Mononuclear cell (primary cell): ENCODE results near the gene GHRHR. TPM values are rescaled to one million over a fixed set of nuclear protein-coding genes. Genes with fewer than 3 reads are reported as not detected.

Source experiments
- H3K27me3 ChIP-seq: 2 replicates; pipeline ENCODE4 v1.6.0; 2011; ENCODE audit warnings: low read length, control low read depth; ENCODE audit not compliant: insufficient read depth
- H3K4me1 ChIP-seq: 2 replicates; pipeline ENCODE4 v1.5.1; 2011; ENCODE audit warnings: mild to moderate bottlenecking, low read length, control low read depth; ENCODE audit not compliant: insufficient read depth
- H3K4me3 ChIP-seq: 2 replicates; pipeline ENCODE4 v1.5.1; 2011; ENCODE audit warnings: mild to moderate bottlenecking, low read length, moderate library complexity
- H3K9me3 ChIP-seq: 2 replicates; pipeline ENCODE4 v1.5.1; 2011; ENCODE audit warnings: low read depth, mild to moderate bottlenecking, control low read depth, low read length
- total RNA-seq: library from RNA; depleted of rRNA; stranded (reverse); fragments of >200 nt; gene quantifications from one replicate; pipeline ENCODE4 v1.2.3, GENCODE V29; 2012

GHRHR gene
- total RNA-seq, 1 donor, result not detected

GRCh38 chr7:30970074-30970473 is 6.3 kb downstream of the GHRHR start:
- H3K4me3 ChIP-seq, result no peak overlapping the region
- no peaks in the 10 kb centered on the region for H3K27me3 ChIP-seq
- H3K9me3 ChIP-seq, result no peaks in the 10 kb centered on the region
- no peaks in the 10 kb centered on the region for H3K4me1 ChIP-seq

- no peaks in the 10 kb centered on the region for H3K27me3 ChIP-seq
- H3K9me3 ChIP-seq, result no peaks in the 10 kb centered on the region
- no peaks in the 10 kb centered on the region for H3K4me1 ChIP-seq
- no peak overlapping the region for H3K4me3 ChIP-seq
Observed at GRCh38 chr7:30970594-30971094, 6.9 kb downstream of the GHRHR start.

- Histone ChIP-seq H3K4me3 (no peak overlapping the region), H3K27me3 (no peaks in the 10 kb centered on the region), H3K4me1 (no peaks in the 10 kb centered on the region), H3K9me3 (no peaks in the 10 kb centered on the region)
Observed at GRCh38 chr7:30971440-30971839, 7.7 kb downstream of the GHRHR start.

- Histone ChIP-seq H3K4me1 (no peaks in the 10 kb centered on the region), H3K27me3 (no peaks in the 10 kb centered on the region), H3K4me3 (no peak overlapping the region), H3K9me3 (no peaks in the 10 kb centered on the region)
Observed at GRCh38 chr7:30971840-30972563, 8.2 kb downstream of the GHRHR start.

- no peaks in the 10 kb centered on the region for H3K4me1 ChIP-seq
- H3K27me3 ChIP-seq, result no peaks in the 10 kb centered on the region
- H3K4me3 ChIP-seq, result no peak overlapping the region
- no peaks in the 10 kb centered on the region for H3K9me3 ChIP-seq
Observed at GRCh38 chr7:30973292-30973691, 9.5 kb downstream of the GHRHR start.

GRCh38 chr7:30973791-30974604 is 10.2 kb downstream of the GHRHR start:
- Histone ChIP-seq H3K4me3 (no peak overlapping the region), H3K27me3 (no peaks in the 10 kb centered on the region), H3K9me3 (no peaks in the 10 kb centered on the region), H3K4me1 (no peaks in the 10 kb centered on the region)

GRCh38 chr7:30974605-30975255 is 11.0 kb downstream of the GHRHR start:
- H3K9me3 ChIP-seq, result no peaks in the 10 kb centered on the region
- no peaks in the 10 kb centered on the region for H3K27me3 ChIP-seq
- H3K4me1 ChIP-seq, result no peaks in the 10 kb centered on the region
- H3K4me3 ChIP-seq, result no peak overlapping the region

- no peaks in the 10 kb centered on the region for H3K4me1 ChIP-seq
- H3K27me3 ChIP-seq, result no peaks in the 10 kb centered on the region
- H3K9me3 ChIP-seq, result no peaks in the 10 kb centered on the region
- H3K4me3 ChIP-seq, result no peak overlapping the region
Observed at GRCh38 chr7:30975256-30975899, 11.6 kb downstream of the GHRHR start.

GRCh38 chr7:30976381-30976780 is 12.6 kb downstream of the GHRHR start:
- H3K9me3 ChIP-seq, result no peaks in the 10 kb centered on the region
- no peak overlapping the region for H3K4me3 ChIP-seq
- H3K27me3 ChIP-seq, result no peaks in the 10 kb centered on the region
- no peaks in the 10 kb centered on the region for H3K4me1 ChIP-seq

- Histone ChIP-seq H3K4me3 (no peak overlapping the region), H3K9me3 (no peaks in the 10 kb centered on the region), H3K27me3 (peaks cover 3% of the 10 kb centered on the region), H3K4me1 (no peaks in the 10 kb centered on the region)
Observed at GRCh38 chr7:30977222-30977621, 13.5 kb downstream of the GHRHR start.

GRCh38 chr7:30977896-30978564 is 14.3 kb downstream of the GHRHR start:
- H3K9me3 ChIP-seq, result no peaks in the 10 kb centered on the region
- H3K27me3 ChIP-seq, result peaks cover 3% of the 10 kb centered on the region

GRCh38 chr7:30979027-30979426 is 15.3 kb downstream of the GHRHR start:
- Histone ChIP-seq H3K27me3 (peaks cover 7% of the 10 kb centered on the region), H3K9me3 (no peaks in the 10 kb centered on the region), H3K4me1 (no peaks in the 10 kb centered on the region), H3K4me3 (no peak overlapping the region)

More at GRCh38 chr7:30977896-30978564, 14.3 kb downstream of the GHRHR start:
- Histone ChIP-seq H3K4me1 (no peaks in the 10 kb centered on the region), H3K4me3 (no peak overlapping the region)

GRCh38 chr7:30980194-30980593 is 16.4 kb downstream of the GHRHR start:
- no peaks in the 10 kb centered on the region for H3K4me1 ChIP-seq
- no peak overlapping the region for H3K4me3 ChIP-seq
- H3K27me3 ChIP-seq, result peaks cover 11% of the 10 kb centered on the region
- no peaks in the 10 kb centered on the region for H3K9me3 ChIP-seq

- H3K4me3 ChIP-seq, result no peak overlapping the region
- H3K4me1 ChIP-seq, result no peaks in the 10 kb centered on the region
- H3K27me3 ChIP-seq, result peaks cover 11% of the 10 kb centered on the region
- H3K9me3 ChIP-seq, result no peaks in the 10 kb centered on the region
Observed at GRCh38 chr7:30980751-30981150, 17.0 kb downstream of the GHRHR start.
